Measurements from ENCODE around the gene CCDC93.

DNA sequence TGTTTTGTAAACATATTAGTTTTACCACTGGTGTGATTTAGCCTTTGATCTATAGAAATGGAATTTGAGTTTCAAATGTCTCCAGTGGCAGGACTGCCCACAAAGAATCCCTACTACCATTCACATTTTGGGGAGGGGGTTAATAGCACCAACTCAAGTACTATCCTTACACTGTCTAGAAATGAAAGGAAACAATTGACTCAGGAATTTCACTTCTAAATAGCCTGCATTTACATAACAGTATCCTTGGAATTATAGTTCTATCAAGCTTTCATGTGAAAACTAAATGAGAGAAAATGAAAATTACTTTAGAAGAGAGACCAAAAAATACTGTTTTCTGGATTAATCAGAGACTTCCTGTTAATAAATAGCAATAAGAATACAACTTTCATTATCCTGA, 7.5 kb upstream of the CCDC93 start:
- TF ChIP-seq, protein P1, sequence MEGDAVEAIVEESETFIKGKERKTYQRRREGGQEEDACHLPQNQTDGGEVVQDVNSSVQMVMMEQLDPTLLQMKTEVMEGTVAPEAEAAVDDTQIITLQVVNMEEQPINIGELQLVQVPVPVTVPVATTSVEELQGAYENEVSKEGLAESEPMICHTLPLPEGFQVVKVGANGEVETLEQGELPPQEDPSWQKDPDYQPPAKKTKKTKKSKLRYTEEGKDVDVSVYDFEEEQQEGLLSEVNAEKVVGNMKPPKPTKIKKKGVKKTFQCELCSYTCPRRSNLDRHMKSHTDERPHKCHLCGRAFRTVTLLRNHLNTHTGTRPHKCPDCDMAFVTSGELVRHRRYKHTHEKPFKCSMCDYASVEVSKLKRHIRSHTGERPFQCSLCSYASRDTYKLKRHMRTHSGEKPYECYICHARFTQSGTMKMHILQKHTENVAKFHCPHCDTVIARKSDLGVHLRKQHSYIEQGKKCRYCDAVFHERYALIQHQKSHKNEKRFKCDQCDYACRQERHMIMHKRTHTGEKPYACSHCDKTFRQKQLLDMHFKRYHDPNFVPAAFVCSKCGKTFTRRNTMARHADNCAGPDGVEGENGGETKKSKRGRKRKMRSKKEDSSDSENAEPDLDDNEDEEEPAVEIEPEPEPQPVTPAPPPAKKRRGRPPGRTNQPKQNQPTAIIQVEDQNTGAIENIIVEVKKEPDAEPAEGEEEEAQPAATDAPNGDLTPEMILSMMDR (IDR thresholded peaks at IDR 0.05) = no peak
- TF ChIP-seq, protein P2, sequence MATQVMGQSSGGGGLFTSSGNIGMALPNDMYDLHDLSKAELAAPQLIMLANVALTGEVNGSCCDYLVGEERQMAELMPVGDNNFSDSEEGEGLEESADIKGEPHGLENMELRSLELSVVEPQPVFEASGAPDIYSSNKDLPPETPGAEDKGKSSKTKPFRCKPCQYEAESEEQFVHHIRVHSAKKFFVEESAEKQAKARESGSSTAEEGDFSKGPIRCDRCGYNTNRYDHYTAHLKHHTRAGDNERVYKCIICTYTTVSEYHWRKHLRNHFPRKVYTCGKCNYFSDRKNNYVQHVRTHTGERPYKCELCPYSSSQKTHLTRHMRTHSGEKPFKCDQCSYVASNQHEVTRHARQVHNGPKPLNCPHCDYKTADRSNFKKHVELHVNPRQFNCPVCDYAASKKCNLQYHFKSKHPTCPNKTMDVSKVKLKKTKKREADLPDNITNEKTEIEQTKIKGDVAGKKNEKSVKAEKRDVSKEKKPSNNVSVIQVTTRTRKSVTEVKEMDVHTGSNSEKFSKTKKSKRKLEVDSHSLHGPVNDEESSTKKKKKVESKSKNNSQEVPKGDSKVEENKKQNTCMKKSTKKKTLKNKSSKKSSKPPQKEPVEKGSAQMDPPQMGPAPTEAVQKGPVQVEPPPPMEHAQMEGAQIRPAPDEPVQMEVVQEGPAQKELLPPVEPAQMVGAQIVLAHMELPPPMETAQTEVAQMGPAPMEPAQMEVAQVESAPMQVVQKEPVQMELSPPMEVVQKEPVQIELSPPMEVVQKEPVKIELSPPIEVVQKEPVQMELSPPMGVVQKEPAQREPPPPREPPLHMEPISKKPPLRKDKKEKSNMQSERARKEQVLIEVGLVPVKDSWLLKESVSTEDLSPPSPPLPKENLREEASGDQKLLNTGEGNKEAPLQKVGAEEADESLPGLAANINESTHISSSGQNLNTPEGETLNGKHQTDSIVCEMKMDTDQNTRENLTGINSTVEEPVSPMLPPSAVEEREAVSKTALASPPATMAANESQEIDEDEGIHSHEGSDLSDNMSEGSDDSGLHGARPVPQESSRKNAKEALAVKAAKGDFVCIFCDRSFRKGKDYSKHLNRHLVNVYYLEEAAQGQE (IDR thresholded peaks at IDR 0.05; ENCODE audit: insufficient read depth in 1 of 2, low read depth in 2 of 2, low read length in 1 of 2) = no peak
- TF ChIP-seq SIN3A (IDR thresholded peaks at IDR 0.05; ENCODE audit: borderline replicate concordance, insufficient read depth, low read depth, low read length) = no peak
- TF ChIP-seq POLR2AphosphoS5 (IDR thresholded peaks at IDR 0.05; ENCODE audit: low read depth, low read length) = no peak
